Activated T-cell treated with anti-CD3 and anti-CD28 coated beads for 4 hours (primary cell): ENCODE measurements around the gene CEACAM8.
"Not testable (repeated sequence)": the region's sequence is repeated elsewhere in the genome, so short reads cannot be mapped to it uniquely, and the experiment has no call there.

Experiments
- DNase-seq: peaks from one replicate; pipeline ENCODE4 v3.0.0-alpha.2; 2020

Gene CEACAM8

GRCh38 chr19:42540071-42540553 is 54.6 kb downstream of the CEACAM8 start:
- no peak for DNase-seq

- no peak for DNase-seq
Observed at GRCh38 chr19:42538841-42539709, 55.6 kb downstream of the CEACAM8 start.

GRCh38 chr19:42535276-42535675 is 59.4 kb downstream of the CEACAM8 start:
- DNase-seq, result not testable (repeated sequence)

- no peak for DNase-seq
Observed at GRCh38 chr19:42534391-42534790, 60.3 kb downstream of the CEACAM8 start.

- DNase-seq, result no peak
Observed at GRCh38 chr19:42532891-42533290, 61.8 kb downstream of the CEACAM8 start.

- no peak for DNase-seq
Observed at GRCh38 chr19:42531313-42531712, 63.4 kb downstream of the CEACAM8 start.
